Stimulated activated naive CD8-positive, alpha-beta T cell treated with anti-CD3 and anti-CD28 coated beads, Interleukin-15, Interleukin-2, amounts not matched to agents 100 U/mL and 50 U/mL, for 24 hours (primary cell): ENCODE data around the gene CDX1.

Experiments
- ATAC-seq: fragments of 150-1000 bp; cut with Tn5 transposase; one replicate; pipeline ENCODE4 v1.10.0; 2021
- DNase-seq: peaks from one replicate; pipeline ENCODE4 v3.0.0; 2021

CDX1 gene

GRCh38 chr5:150146862-150147601, 19.5 kb upstream of the CDX1 start:
- no peak for DNase-seq
- ATAC-seq, result no peak

- DNase-seq (no peak), ATAC-seq (no peak)
Observed at GRCh38 chr5:150147670-150148069, 18.9 kb upstream of the CDX1 start.

GRCh38 chr5:150148117-150148927, 18.3 kb upstream of the CDX1 start:
- ATAC-seq (no peak), DNase-seq (no peak)

- ATAC-seq, result no peak
- no peak for DNase-seq
Observed at GRCh38 chr5:150149618-150150017, 17.0 kb upstream of the CDX1 start.

GRCh38 chr5:150152636-150153462, 13.7 kb upstream of the CDX1 start:
- DNase-seq (no peak), ATAC-seq (no peak)

- DNase-seq, result no peak
- ATAC-seq, result no peak
Observed at GRCh38 chr5:150153483-150153882, 13.1 kb upstream of the CDX1 start.

GRCh38 chr5:150153957-150154617, 12.5 kb upstream of the CDX1 start:
- ATAC-seq, result no peak
- DNase-seq, result no peak

- no peak for DNase-seq
- ATAC-seq, result no peak
Observed at GRCh38 chr5:150154618-150155128, 11.9 kb upstream of the CDX1 start.

GRCh38 chr5:150155258-150156026, 11.1 kb upstream of the CDX1 start, which contains the start of gene PDGFRB:
TSS of gene PDGFRB (minus strand) at chr5:150155845. CDS start at chr5:150137047, 18,798 bp downstream.
- ATAC-seq, result peak; percentile 54
- DNase-seq, result peak; percentile 65

GRCh38 chr5:150156027-150156368, 10.6 kb upstream of the CDX1 start:
- DNase-seq (no peak), ATAC-seq (no peak)

GRCh38 chr5:150156540-150156939, 10.0 kb upstream of the CDX1 start:
- DNase-seq, result no peak
- no peak for ATAC-seq

- no peak for ATAC-seq
Observed at GRCh38 chr5:150157168-150157567, 9.4 kb upstream of the CDX1 start.

GRCh38 chr5:150158170-150158949, 8.2 kb upstream of the CDX1 start:
- DNase-seq (no peak), ATAC-seq (no peak)

More at GRCh38 chr5:150157168-150157567, 9.4 kb upstream of the CDX1 start:
- no peak for DNase-seq

- ATAC-seq (no peak), DNase-seq (no peak)
Observed at GRCh38 chr5:150159031-150159430, 7.5 kb upstream of the CDX1 start.

- ATAC-seq (no peak), DNase-seq (no peak)
Observed at GRCh38 chr5:150159741-150160179, 6.8 kb upstream of the CDX1 start.

GRCh38 chr5:150160448-150161081, 6.0 kb upstream of the CDX1 start:
- ATAC-seq (no peak), DNase-seq (no peak)

- peak; percentile 60 for ATAC-seq
- peak; percentile 87 for DNase-seq
Observed at GRCh38 chr5:150161242-150162141, 5.1 kb upstream of the CDX1 start.

- DNase-seq, result no peak
- no peak for ATAC-seq
Observed at GRCh38 chr5:150162142-150162513, 4.5 kb upstream of the CDX1 start.

- DNase-seq, result no peak
- ATAC-seq, result no peak
Observed at GRCh38 chr5:150163035-150163434, 3.5 kb upstream of the CDX1 start.
